ENCODE results near the gene FAM210A. TPM values are rescaled to one million over a fixed set of nuclear protein-coding genes. Genes with fewer than 3 reads are reported as not detected.
A peak's percentile ranks its signal among the peaks of the same experiment; 100 is the strongest.

Gene FAM210A
- total RNA-seq, 1 donor from 2014 or later = 2.1 TPM

DNA sequence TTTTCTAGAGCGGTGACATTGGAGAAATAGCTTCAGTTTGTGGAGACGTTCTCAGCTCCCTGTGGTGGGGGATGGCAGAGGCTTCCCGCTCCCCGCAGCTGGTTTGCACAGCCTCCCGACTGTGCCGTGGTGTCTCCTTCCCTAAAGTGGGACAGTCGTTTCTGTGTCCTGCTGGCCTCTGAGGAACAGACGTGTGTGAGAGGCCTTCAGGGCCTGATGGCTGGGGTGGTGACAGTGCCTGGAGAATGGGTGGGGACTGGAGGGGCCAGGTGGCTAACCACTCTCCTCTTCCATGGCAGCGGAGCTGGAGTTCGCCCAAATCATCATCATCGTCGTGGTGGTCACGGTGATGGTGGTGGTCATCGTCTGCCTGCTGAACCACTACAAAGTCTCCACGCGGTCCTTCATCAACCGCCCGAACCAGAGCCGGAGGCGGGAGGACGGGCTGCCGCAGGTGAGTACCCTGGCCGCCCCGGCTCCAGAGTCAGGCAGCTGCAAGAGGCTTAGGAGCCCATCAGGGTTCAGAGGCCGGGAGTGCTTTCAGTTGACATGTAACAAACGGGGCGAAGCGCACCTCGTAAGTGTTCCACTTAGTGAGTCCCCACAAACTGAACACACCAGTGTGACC is 105.4 kb downstream of the FAM210A start:
- no peaks in the 10 kb centered on the region for H3K9me3 ChIP-seq
- intact Hi-C loops (cut with DNase I) = loop anchor here (5.0 kb wide), 1 partner anchor 69 kb away; no protein-coding TSS in a partner anchor
- H3K4me3 ChIP-seq = no peak overlapping the region
- H3K27me3 ChIP-seq = no peaks in the 10 kb centered on the region
- H3K27ac ChIP-seq = no peak overlapping the region
- no peaks in the 10 kb centered on the region for H3K4me1 ChIP-seq
- peaks cover 0 to 13% of the 10 kb centered on the region in 2 donors for H3K36me3 ChIP-seq
- TF ChIP-seq, protein P1, sequence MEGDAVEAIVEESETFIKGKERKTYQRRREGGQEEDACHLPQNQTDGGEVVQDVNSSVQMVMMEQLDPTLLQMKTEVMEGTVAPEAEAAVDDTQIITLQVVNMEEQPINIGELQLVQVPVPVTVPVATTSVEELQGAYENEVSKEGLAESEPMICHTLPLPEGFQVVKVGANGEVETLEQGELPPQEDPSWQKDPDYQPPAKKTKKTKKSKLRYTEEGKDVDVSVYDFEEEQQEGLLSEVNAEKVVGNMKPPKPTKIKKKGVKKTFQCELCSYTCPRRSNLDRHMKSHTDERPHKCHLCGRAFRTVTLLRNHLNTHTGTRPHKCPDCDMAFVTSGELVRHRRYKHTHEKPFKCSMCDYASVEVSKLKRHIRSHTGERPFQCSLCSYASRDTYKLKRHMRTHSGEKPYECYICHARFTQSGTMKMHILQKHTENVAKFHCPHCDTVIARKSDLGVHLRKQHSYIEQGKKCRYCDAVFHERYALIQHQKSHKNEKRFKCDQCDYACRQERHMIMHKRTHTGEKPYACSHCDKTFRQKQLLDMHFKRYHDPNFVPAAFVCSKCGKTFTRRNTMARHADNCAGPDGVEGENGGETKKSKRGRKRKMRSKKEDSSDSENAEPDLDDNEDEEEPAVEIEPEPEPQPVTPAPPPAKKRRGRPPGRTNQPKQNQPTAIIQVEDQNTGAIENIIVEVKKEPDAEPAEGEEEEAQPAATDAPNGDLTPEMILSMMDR (IDR thresholded peaks at IDR 0.05) = no peak
- no peak for DNase-seq (ENCODE audit: low spot score in 2 of 2)

DNA sequence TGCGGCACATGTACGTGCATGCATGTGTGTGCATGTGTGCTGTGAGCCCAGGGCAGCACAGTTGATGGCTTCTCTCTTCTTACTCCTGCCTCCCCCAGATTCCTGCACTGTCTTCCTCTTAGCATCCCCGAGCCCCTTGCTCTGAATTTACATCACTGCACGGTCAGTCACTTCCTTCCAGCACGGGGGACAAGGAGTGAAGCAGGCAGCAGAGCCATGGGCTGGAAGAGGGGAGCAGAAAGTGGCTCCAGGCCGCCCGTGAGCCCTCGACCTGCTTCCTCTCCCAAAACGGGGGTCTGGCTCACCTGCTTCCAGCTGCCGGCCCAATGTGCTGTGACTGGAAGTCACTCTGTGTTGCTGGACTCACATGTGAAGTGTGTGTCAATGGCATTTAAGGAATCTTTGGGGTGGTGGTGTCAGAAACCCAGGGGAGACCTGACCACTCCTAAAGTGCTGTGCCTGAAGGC is 106.1 kb downstream of the FAM210A start:
- Histone ChIP-seq H3K36me3 (peaks cover 0 to 13% of the 10 kb centered on the region in 2 donors), H3K4me1 (no peaks in the 10 kb centered on the region), H3K27me3 (no peaks in the 10 kb centered on the region), H3K4me3 (no peak overlapping the region), H3K27ac (no peak overlapping the region), H3K9me3 (no peaks in the 10 kb centered on the region)
- DNase-seq (ENCODE audit: low spot score in 2 of 2) = no peak
- TF ChIP-seq, protein P1 (IDR thresholded peaks at IDR 0.05) = no peak
- intact Hi-C loops (cut with DNase I) = loop anchor here (5.0 kb wide), 1 partner anchor 68 kb away; no protein-coding TSS in a partner anchor

DNA sequence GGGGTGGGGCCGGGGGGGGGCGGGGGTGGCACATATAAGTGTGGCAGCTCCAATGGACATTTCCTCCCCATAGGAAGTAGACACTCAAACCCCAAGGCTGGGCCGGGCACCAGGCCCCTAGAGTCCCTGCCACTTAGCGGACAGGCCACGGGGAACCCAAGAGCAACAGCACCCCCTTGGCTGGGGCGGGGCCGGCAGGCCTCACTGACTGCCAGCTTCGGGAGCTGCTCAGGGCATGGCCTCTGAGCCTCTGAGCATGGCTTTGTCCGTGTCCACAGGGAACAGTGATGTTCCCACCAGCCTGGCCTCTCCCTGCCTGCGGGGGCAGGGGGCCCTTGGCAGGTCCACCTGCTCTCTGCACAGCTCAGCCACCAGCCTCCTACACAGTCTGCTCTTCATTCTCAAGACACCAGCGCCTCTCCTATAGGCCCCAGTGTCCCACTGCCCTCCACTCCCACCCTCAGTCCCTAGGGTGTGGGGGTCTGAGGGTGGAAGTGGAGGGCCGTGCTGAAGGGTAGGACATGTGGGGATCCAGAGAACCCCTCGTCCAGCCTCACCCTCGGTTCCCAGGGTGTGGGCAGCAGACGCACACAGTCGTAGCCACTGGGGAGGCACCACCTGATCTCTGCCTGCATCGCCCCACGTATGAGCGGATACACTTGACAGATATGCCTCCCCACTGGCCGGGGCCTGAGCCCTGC is 106.7 kb downstream of the FAM210A start:
- no peak for DNase-seq (ENCODE audit: low spot score in 2 of 2)
- intact Hi-C loops (cut with DNase I) = loop anchor here (5.0 kb wide), 1 partner anchor 67 kb away; no protein-coding TSS in a partner anchor
- Histone ChIP-seq H3K27me3 (no peaks in the 10 kb centered on the region), H3K4me1 (no peaks in the 10 kb centered on the region), H3K9me3 (no peaks in the 10 kb centered on the region), H3K4me3 (no peak overlapping the region), H3K27ac (no peak overlapping the region), H3K36me3 (peaks cover 0 to 13% of the 10 kb centered on the region in 2 donors)
- TF ChIP-seq, protein P1 (IDR thresholded peaks at IDR 0.05) = no peak

DNA sequence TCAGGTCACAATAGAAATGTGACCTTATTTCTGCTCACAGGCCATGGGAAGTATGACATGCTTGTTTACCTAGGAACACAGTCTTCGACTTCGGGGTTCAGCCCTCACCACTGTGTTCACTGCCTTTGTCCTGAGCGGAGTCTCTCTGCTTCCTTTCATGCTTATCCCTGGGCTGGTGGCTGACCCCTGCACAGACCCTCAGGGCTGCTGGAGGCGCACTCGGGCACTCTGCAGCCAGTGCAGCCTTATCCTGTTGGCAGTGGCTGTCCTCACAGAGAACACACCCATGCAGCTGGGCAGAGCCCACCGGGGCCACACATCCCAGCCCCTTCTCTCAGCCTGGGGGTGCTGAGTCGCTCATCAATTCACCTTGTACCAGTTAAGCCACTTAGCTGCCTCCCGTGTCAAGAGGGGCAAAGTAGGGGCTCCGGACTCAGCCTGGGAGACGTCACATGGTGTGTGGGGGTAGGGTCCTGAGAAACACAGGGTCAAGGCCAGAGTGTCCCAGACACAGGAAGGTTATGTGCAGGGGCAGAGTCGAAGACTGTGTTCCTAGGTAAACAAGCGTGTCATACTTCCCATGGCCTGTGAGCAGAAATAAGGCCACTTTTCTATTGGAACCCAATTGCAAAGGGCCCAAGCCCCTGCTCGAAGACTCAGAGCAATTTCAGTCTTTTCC is 107.5 kb downstream of the FAM210A start:
- H3K4me1 ChIP-seq = no peaks in the 10 kb centered on the region
- no peaks in the 10 kb centered on the region for H3K27me3 ChIP-seq
- no peak for DNase-seq (ENCODE audit: low spot score in 2 of 2)
- TF ChIP-seq, protein P1 (IDR thresholded peaks at IDR 0.05) = no peak
- peaks cover 0 to 13% of the 10 kb centered on the region in 2 donors for H3K36me3 ChIP-seq
- no peaks in the 10 kb centered on the region for H3K9me3 ChIP-seq
- intact Hi-C loops (cut with DNase I) = no loop called here
- H3K4me3 ChIP-seq = no peak overlapping the region
- H3K27ac ChIP-seq = peak overlapping the region in 1 of 2 donors; percentile 24

DNA sequence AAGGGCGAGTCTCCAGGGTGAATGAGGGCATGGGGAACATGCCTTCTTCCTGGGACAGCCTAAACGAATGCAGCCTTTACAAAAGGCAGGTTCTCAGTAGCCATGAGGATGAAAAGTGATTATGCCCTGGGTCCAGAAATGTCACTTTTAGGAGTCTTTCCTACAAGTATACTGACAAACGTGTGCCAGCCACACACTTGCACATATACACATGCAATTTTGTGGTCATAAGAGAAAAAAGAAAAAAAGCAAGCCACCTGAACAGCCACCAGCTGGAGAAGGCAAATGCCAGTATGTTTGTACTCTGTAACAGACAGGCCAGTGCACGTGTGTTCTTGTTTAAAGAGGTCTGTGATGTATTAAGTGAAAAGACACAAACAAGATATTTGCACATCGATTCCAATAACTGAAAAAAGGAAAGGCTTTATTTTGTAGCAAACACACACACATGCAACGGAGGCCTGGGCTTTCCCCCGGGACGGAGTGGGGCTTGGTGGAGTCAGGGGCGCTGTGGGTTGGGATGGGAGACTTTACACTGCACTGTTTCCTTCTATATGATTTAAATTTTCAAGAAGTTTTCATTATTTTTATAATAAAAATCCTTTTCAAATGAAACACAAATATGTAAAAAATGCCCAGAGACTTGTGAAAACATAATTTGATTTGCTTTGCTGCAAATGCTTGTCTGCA is 108.4 kb downstream of the FAM210A start:
- intact Hi-C loops (cut with DNase I) = no loop called here
- no peak overlapping the region for H3K27ac ChIP-seq
- no peak for DNase-seq (ENCODE audit: low spot score in 2 of 2)
- H3K4me3 ChIP-seq = no peak overlapping the region
- H3K9me3 ChIP-seq = no peaks in the 10 kb centered on the region
- H3K36me3 ChIP-seq = peaks cover 0 to 13% of the 10 kb centered on the region in 2 donors
- no peaks in the 10 kb centered on the region for H3K27me3 ChIP-seq
- TF ChIP-seq, protein P1 (IDR thresholded peaks at IDR 0.05) = no peak
- no peaks in the 10 kb centered on the region for H3K4me1 ChIP-seq

All from ascending aorta (tissue), 2 donors.